HEK293 (cell line): ENCODE data around the gene ANHX.

Source experiments
- CTCF ChIA-PET: fragments of 350-600 bp; formaldehyde crosslinking; extraction: SDS; loops from one replicate; lab custom pipeline; 2021; ENCODE audit warnings: antibody characterized with exemption; lab: Yijun Ruan, JAX
- POLR2A ChIA-PET: fragments of 300-600 bp; formaldehyde crosslinking; extraction: SDS; loops from one replicate; lab custom pipeline; 2020; ENCODE audit warnings: antibody characterized with exemption, inconsistent platforms; lab: Yijun Ruan, JAX
- H3K27ac ChIP-seq: fragments of 200-500 bp; sonication (Bioruptor generic); 2 replicates; pipeline ENCODE4 v1.5.1; 2014; ENCODE audit warnings: low read depth, low read length, control low read depth, inconsistent platforms; ENCODE audit errors: extremely low read depth
- H3K36me3 ChIP-seq, 2 experiments: fragments of 200-500 bp in 1 of 2; sonication (Bioruptor generic) in 1 of 2; 1 replicate in 1 of 2; 2 replicates in 1 of 2; pipeline ENCODE4 v1.5.1; 2014 to 2017; ENCODE audit warnings: inconsistent platforms in 2 of 2, low read length in 2 of 2; ENCODE audit not compliant: control insufficient read depth in 2 of 2, insufficient read depth in 1 of 2
- H3K4me1 ChIP-seq: fragments of 200-500 bp; sonication (Bioruptor generic); 2 replicates; pipeline ENCODE4 v1.5.1; 2014; ENCODE audit warnings: mild to moderate bottlenecking, low read length, inconsistent platforms; ENCODE audit not compliant: control insufficient read depth, insufficient read depth
- H3K4me3 ChIP-seq: 2 replicates; pipeline ENCODE4 v1.5.1; 2011; ENCODE audit warnings: low read depth, mild to moderate bottlenecking, control low read depth, low read length, moderate library complexity
- H3K9me3 ChIP-seq: fragments of 200-500 bp; sonication (Bioruptor generic); 2 replicates; pipeline ENCODE4 v1.5.1; 2014; ENCODE audit warnings: low read depth, low read length, inconsistent platforms; ENCODE audit not compliant: control insufficient read depth, insufficient read depth
- CTCF ChIP-seq: fragments of 450-650 bp; formaldehyde crosslinking; IDR thresholded peaks from 2 replicates; pipeline ENCODE4 v1.5.1; 2016; ENCODE audit warnings: missing biosample characterization, missing genetic modification characterization
- HOXD13 ChIP-seq: sonication (generic); formaldehyde crosslinking; IDR thresholded peaks from 2 replicates; pipeline ENCODE4 v1.8.0; 2022; ENCODE audit warnings: missing genetic modification reagents, borderline replicate concordance
- KLF8 ChIP-seq: fragments of 450-650 bp; formaldehyde crosslinking; IDR thresholded peaks from 2 replicates; pipeline ENCODE4 v1.5.1; 2016; ENCODE audit warnings: missing biosample characterization, missing genetic modification characterization
- SCRT1 ChIP-seq: fragments of 450-650 bp; formaldehyde crosslinking; IDR thresholded peaks from 2 replicates; pipeline ENCODE4 v1.5.1; 2016; ENCODE audit warnings: missing biosample characterization, missing genetic modification characterization, borderline replicate concordance
- SCRT2 ChIP-seq: fragments of 450-650 bp; formaldehyde crosslinking; IDR thresholded peaks from 2 replicates; pipeline ENCODE4 v1.5.1; 2016; ENCODE audit warnings: missing biosample characterization, missing genetic modification characterization
- ZBTB20 ChIP-seq: fragments of 450-650 bp; formaldehyde crosslinking; IDR thresholded peaks from 2 replicates; pipeline ENCODE4 v1.5.1; 2016; ENCODE audit warnings: missing biosample characterization, missing genetic modification characterization
- ZBTB26 ChIP-seq: fragments of 450-650 bp; formaldehyde crosslinking; optimal IDR thresholded peaks from 2 replicates; pipeline ENCODE3; 2016; ENCODE audit warnings: missing biosample characterization, mild to moderate bottlenecking, missing genetic modification characterization
- ZNF132 ChIP-seq: fragments of 450-650 bp; formaldehyde crosslinking; IDR thresholded peaks from 2 replicates; pipeline ENCODE4 v1.5.1; 2017; ENCODE audit warnings: missing biosample characterization, missing genetic modification characterization, borderline replicate concordance
- ZNF133 ChIP-seq: fragments of 450-650 bp; formaldehyde crosslinking; IDR thresholded peaks from 2 replicates; pipeline ENCODE4 v1.5.1; 2016; ENCODE audit warnings: missing biosample characterization, missing genetic modification characterization
- ZNF146 ChIP-seq: fragments of 450-650 bp; formaldehyde crosslinking; IDR thresholded peaks from 2 replicates; pipeline ENCODE4 v1.5.1; 2016; ENCODE audit warnings: missing biosample characterization, missing genetic modification characterization
- ZNF221 ChIP-seq: fragments of 450-650 bp; formaldehyde crosslinking; IDR thresholded peaks from 2 replicates; pipeline ENCODE4 v1.5.1; 2017; ENCODE audit warnings: missing biosample characterization, missing genetic modification characterization, borderline replicate concordance
- ZNF26 ChIP-seq: fragments of 450-650 bp; formaldehyde crosslinking; IDR thresholded peaks from 2 replicates; pipeline ENCODE4 v1.5.1; 2016; ENCODE audit warnings: missing biosample characterization, missing genetic modification characterization
- ZNF362 ChIP-seq: fragments of 450-650 bp; formaldehyde crosslinking; IDR thresholded peaks from 2 replicates; pipeline ENCODE4 v1.5.1; 2016; ENCODE audit warnings: missing biosample characterization, missing genetic modification characterization
- ZNF48 ChIP-seq: fragments of 450-650 bp; formaldehyde crosslinking; IDR thresholded peaks from 2 replicates; pipeline ENCODE4 v1.5.1; 2016; ENCODE audit warnings: missing biosample characterization, missing genetic modification characterization
- ZNF501 ChIP-seq: fragments of 450-650 bp; formaldehyde crosslinking; IDR thresholded peaks from 2 replicates; pipeline ENCODE4 v1.5.1; 2016; ENCODE audit warnings: missing biosample characterization, missing genetic modification characterization
- ZNF558 ChIP-seq: fragments of 450-650 bp; formaldehyde crosslinking; IDR thresholded peaks from 2 replicates; pipeline ENCODE4 v1.5.1; 2016; ENCODE audit warnings: missing biosample characterization, missing genetic modification characterization
- ZNF560 ChIP-seq: fragments of 450-650 bp; formaldehyde crosslinking; IDR thresholded peaks from 2 replicates; pipeline ENCODE4 v1.5.1; 2017; ENCODE audit warnings: missing biosample characterization, missing genetic modification characterization, borderline replicate concordance
- ZNF571 ChIP-seq: fragments of 450-650 bp; formaldehyde crosslinking; IDR thresholded peaks from 2 replicates; pipeline ENCODE4 v1.5.0; 2017; ENCODE audit warnings: missing biosample characterization, missing genetic modification characterization
- ZNF626 ChIP-seq: fragments of 450-650 bp; sonication (Bioruptor Pico); formaldehyde crosslinking; IDR thresholded peaks from 2 replicates; pipeline ENCODE4 v1.5.1; 2018; ENCODE audit warnings: missing biosample characterization, missing genetic modification characterization, inconsistent platforms
- ZNF645 ChIP-seq: fragments of 450-650 bp; formaldehyde crosslinking; IDR thresholded peaks from 2 replicates; pipeline ENCODE4; 2016; ENCODE audit warnings: missing biosample characterization, missing genetic modification characterization
- ZNF747 ChIP-seq: fragments of 450-650 bp; formaldehyde crosslinking; IDR thresholded peaks from 2 replicates; pipeline ENCODE4 v1.5.1; 2016; ENCODE audit warnings: missing biosample characterization, missing genetic modification characterization
- ZSCAN16 ChIP-seq: fragments of 450-650 bp; formaldehyde crosslinking; IDR thresholded peaks from 2 replicates; pipeline ENCODE4 v1.5.1; 2016; ENCODE audit warnings: missing biosample characterization, missing genetic modification characterization
- ZSCAN30 ChIP-seq: fragments of 450-650 bp; IDR thresholded peaks from 2 replicates; pipeline ENCODE4 v1.5.1; 2018; ENCODE audit warnings: missing biosample characterization, mild to moderate bottlenecking, missing genetic modification characterization, moderate library complexity

Gene ANHX

GRCh38 chr12:133192847-133193246, 42.8 kb downstream of the ANHX start:
- POLR2A ChIA-PET: no interaction called here
- H3K27ac ChIP-seq: no peak overlapping the region
- H3K36me3 ChIP-seq: peaks cover 81 to 83% of the 10 kb centered on the region in 2 experiments
- H3K9me3 ChIP-seq: no peaks in the 10 kb centered on the region; the same call in none of the 2 replicates
- H3K4me1 ChIP-seq: no peaks in the 10 kb centered on the region
- CTCF ChIA-PET: no interaction called here
- H3K4me3 ChIP-seq: no peak overlapping the region
- TF ChIP-seq ZNF133 (tag by site-specific recombination): no peak
- TF ChIP-seq ZNF501 (tag by site-specific recombination): no peak
- TF ChIP-seq ZSCAN16 (tag by site-specific recombination): no peak
- TF ChIP-seq SCRT1 (tag by site-specific recombination): peak; percentile 39; the same call in 1 of the 2 replicates
- peak; percentile 90 for TF ChIP-seq SCRT2

GRCh38 chr12:133190176-133190575, 45.5 kb downstream of the ANHX start:
- no peak for TF ChIP-seq ZNF221 (tag by site-specific recombination)
- TF ChIP-seq ZNF626 (tag by site-specific recombination): no peak
- TF ChIP-seq ZNF645 (tag by site-specific recombination): no peak
- no peak for TF ChIP-seq HOXD13 (CRISPR knock-in tag)
- no peak for TF ChIP-seq ZBTB20 (tag by site-specific recombination)
- no peak for TF ChIP-seq ZNF132
- TF ChIP-seq ZNF48 (tag by site-specific recombination): no peak
- no peak for TF ChIP-seq ZNF362
- no peak for TF ChIP-seq ZNF146 (tag by site-specific recombination)
- TF ChIP-seq ZSCAN30: no peak
- no peak for TF ChIP-seq ZNF26 (tag by site-specific recombination)
- no peak for TF ChIP-seq ZNF747 (tag by site-specific recombination)
- no peak for TF ChIP-seq ZNF571 (tag by site-specific recombination)
- no peak for TF ChIP-seq KLF8
- TF ChIP-seq ZNF558 (tag by site-specific recombination): no peak
- TF ChIP-seq ZBTB26 (tag by site-specific recombination): no peak
- TF ChIP-seq ZNF560 (tag by site-specific recombination): no peak
- TF ChIP-seq CTCF (tag by site-specific recombination): no peak
- H3K4me1 ChIP-seq: no peaks in the 10 kb centered on the region
- no peak overlapping the region for H3K4me3 ChIP-seq
- ChIA-PET POLR2A (no interaction called here), CTCF (no interaction called here)
- peaks cover 85 to 98% of the 10 kb centered on the region in 2 experiments for H3K36me3 ChIP-seq
- peaks cover 2% of the 10 kb centered on the region for H3K9me3 ChIP-seq
- H3K27ac ChIP-seq: no peak overlapping the region
